HG03460 (cell line): Measurements from ENCODE around the gene KCTD8.

Experiments used
- ATAC-seq: cut with Tn5 transposase; IDR thresholded peaks from one replicate; pipeline ENCODE4 v1.9.1; 2021; ENCODE audit not compliant: unreplicated experiment

Gene KCTD8

GRCh38 chr4:44165938-44166337 lies 282.7 kb downstream of the KCTD8 start:
- no peak for ATAC-seq

GRCh38 chr4:44162538-44163270 lies 285.9 kb downstream of the KCTD8 start:
- ATAC-seq = no peak

GRCh38 chr4:44161756-44162155 lies 286.9 kb downstream of the KCTD8 start:
- no peak for ATAC-seq

- ATAC-seq = no peak
Observed at GRCh38 chr4:44160776-44161367, 287.7 kb downstream of the KCTD8 start.

- ATAC-seq = no peak
Observed at GRCh38 chr4:44159991-44160390, 288.6 kb downstream of the KCTD8 start.

GRCh38 chr4:44157611-44158277 lies 290.9 kb downstream of the KCTD8 start:
- ATAC-seq = no peak

- no peak for ATAC-seq
Observed at GRCh38 chr4:44150091-44150576, 298.5 kb downstream of the KCTD8 start.

GRCh38 chr4:44149282-44149681 lies 299.3 kb downstream of the KCTD8 start:
- ATAC-seq = no peak

GRCh38 chr4:44147571-44148075 lies 301.0 kb downstream of the KCTD8 start:
- no peak for ATAC-seq

GRCh38 chr4:44146516-44146915 lies 302.1 kb downstream of the KCTD8 start:
- ATAC-seq = no peak

- no peak for ATAC-seq
Observed at GRCh38 chr4:44145868-44146267, 302.7 kb downstream of the KCTD8 start.

- ATAC-seq = no peak
Observed at GRCh38 chr4:44132526-44132925, 316.1 kb downstream of the KCTD8 start.
